Measurements from ENCODE around the gene STX18.

- TF ChIP-seq CTCF (IDR thresholded peaks at IDR 0.05; ENCODE audit: insufficient read depth, low read depth, low read length) (no peak), EZH2 (IDR thresholded peaks at IDR 0.05; ENCODE audit: insufficient read depth, low read length) (no peak)
Observed at GRCh38 chr4:4521731-4522130, 20.1 kb downstream of the STX18 start.

Measured in astrocyte (in vitro differentiated cells and primary cell).